ENCODE measurements around the gene ACBD7. TPM values are rescaled to one million over a fixed set of nuclear protein-coding genes. Genes with fewer than 3 reads are reported as not detected.
A peak's percentile ranks its signal among the peaks of the same experiment; 100 is the strongest.

The ACBD7 gene
- total and polyA plus RNA-seq, 2 of the 8 experiments (the other 6 are each of a cell fraction or from before 2014, with no cell fraction given): 9.0 to 17.8 TPM

DNA sequence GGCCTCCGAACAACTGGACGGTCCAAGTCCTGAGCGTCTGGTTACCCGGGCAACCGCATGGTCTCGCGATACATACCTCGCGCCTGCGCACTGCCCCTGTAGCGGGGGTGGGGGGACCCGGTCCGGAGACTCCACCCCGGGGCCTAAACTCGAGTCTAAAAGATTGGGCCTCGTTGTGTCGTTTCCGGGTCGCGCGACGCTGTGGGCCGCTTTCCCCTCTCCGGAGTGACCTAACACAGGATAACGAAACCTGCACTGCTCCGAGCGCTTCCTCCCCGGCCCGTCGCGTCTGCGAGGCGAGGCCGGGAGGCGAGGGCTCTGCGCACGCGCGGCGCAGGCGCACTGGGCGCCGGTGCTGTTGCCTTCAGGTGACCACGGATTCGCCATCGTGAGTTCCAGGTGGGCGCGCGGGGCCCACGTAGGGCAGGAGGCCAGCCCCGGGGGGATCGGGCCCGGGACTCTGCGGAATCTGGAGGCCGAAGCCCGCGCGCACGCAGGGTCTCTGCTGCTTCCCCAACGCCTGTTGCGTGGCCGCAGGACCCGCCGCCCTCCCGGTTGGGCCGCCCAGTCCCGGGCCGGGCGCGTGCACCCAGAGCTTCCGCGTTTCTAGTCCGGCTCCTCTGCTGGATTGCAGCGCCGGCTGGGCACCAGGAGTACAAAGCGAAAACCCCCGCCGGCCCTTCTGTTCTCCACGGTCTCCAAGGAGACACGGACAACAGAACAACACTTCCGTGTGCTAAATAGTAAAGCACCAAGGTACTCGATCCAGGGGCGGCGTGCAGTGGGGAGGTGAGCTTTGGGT lies 8.6 kb upstream of the ACBD7 start, which contains the start of gene RPP38:
RPP38 (plus strand) TSS at position 345 of the 802 bp plus-strand sequence. CDS start 5,960 bp downstream, outside the sequence.
- H3K4me3 ChIP-seq (ENCODE audit: extremely low read depth in 1 of 4, insufficient read depth in 2 of 4, low read depth in 3 of 4, low read length in 4 of 4): peak within 1 kb of the TSS; percentile 72 to 83 (median 74)
- peaks cover 10% of the 10 kb centered on the region for H3K79me1 ChIP-seq (ENCODE audit: low read depth, low read length)
- peak within 1 kb of the TSS; percentile 96 for H2AFZ ChIP-seq (ENCODE audit: low read length)
- peak within 1 kb of the TSS; percentile 80 to 96 for H3K4me2 ChIP-seq (ENCODE audit: insufficient read depth in 1 of 2, low read depth in 2 of 2, low read length in 2 of 2)
- H3K23me2 ChIP-seq (ENCODE audit: low read depth, low read length): peaks cover 9% of the 10 kb centered on the region
- H3K36me3 ChIP-seq (ENCODE audit: control insufficient read depth in 2 of 4, insufficient read depth in 4 of 4, low read length in 3 of 4): peaks cover 2 to 7% (median 5%) of the 10 kb centered on the region in 4 experiments; a peak in 5 of 8 replicates
- peak within 1 kb of the TSS; percentile 95 to 96 (median 96) for H3K9ac ChIP-seq (replicated peaks in 1 of 4; ENCODE audit: extremely low read depth in 1 of 4, low read depth in 3 of 4, low read length in 3 of 4)
- peak within 1 kb of the TSS; percentile 100 for H4K8ac ChIP-seq (ENCODE audit: extremely low read depth, insufficient read depth, low read length)
- H3K79me2 ChIP-seq (ENCODE audit: control insufficient read depth in 1 of 2, insufficient read depth in 2 of 2, low read length in 2 of 2): peaks cover 7 to 42% of the 10 kb centered on the region in 2 experiments; a peak in 3 of 4 replicates
- peak within 1 kb of the TSS; percentile 85 for H3K56ac ChIP-seq (replicated peaks; ENCODE audit: insufficient read length, low read depth, low read length)
- ChIA-PET POLR2A (ENCODE audit: partially characterized antibody) (interaction anchor here (0.6 to 4.4 kb wide), 11 partner anchors 9 to 174 kb away, joined by 3 to 33 read pairs (median 4); partner anchors contain the start of gene DCLRE1C), CTCF (ENCODE audit: partially characterized antibody) (no interaction called here)
- no peak within 1 kb of the TSS for H2BK15ac ChIP-seq (ENCODE audit: low read length)
- H3K14ac ChIP-seq (ENCODE audit: insufficient read length): no peak within 1 kb of the TSS
- no peaks in the 10 kb centered on the region; a peak in 1 of 7 replicates for H3K27me3 ChIP-seq (replicated peaks in 1 of 4; ENCODE audit: control insufficient read depth in 3 of 4, extremely low read depth in 1 of 4, insufficient read depth in 3 of 4, low read length in 3 of 4)
- DNase-seq (ENCODE audit: low read depth in 1 of 2, low spot score in 2 of 2): peak; percentile 75 to 99
- no peaks in the 10 kb centered on the region for H3K9me3 ChIP-seq (ENCODE audit: insufficient read depth in 2 of 2, low read depth in 1 of 2, low read length in 1 of 2)
- peak within 1 kb of the TSS; percentile 98 for H2BK5ac ChIP-seq (ENCODE audit: low read depth, low read length)
- peaks cover 2 to 3% of the 10 kb centered on the region in 2 experiments for H4K20me1 ChIP-seq (replicated peaks in 1 of 2; ENCODE audit: control insufficient read depth in 1 of 2, insufficient read depth in 2 of 2, low read length in 2 of 2)
- WGBS, 2 experiments (ENCODE audit: extremely low coverage in 1 of 2, insufficient coverage in 1 of 2, insufficient read length in 1 of 2, insufficient replicate concordance in 2 of 2, low coverage in 1 of 2, low lambda C conversion rate in 2 of 2, missing lambda C conversion rate in 1 of 2): 2% methylated on average over 72 of the region's 84 CpGs; no CpG with 5 or more reads in 1 of the 2 experiments
- peak within 1 kb of the TSS; percentile 94; the same call in 1 of the 2 replicates for H2BK12ac ChIP-seq (ENCODE audit: low read depth, low read length)
- H3K18ac ChIP-seq (ENCODE audit: extremely low read depth, low read length): peak within 1 kb of the TSS; percentile 97
- H3K27ac ChIP-seq (ENCODE audit: low read depth, low read length): peak within 1 kb of the TSS; percentile 96
- H4K5ac ChIP-seq (ENCODE audit: insufficient read length, low read depth, low read length): peak within 1 kb of the TSS; percentile 98
- H4K91ac ChIP-seq (replicated peaks; ENCODE audit: insufficient read length, low read length): peak within 1 kb of the TSS; percentile 91
- H2BK120ac ChIP-seq (replicated peaks; ENCODE audit: low read depth, low read length): no peak within 1 kb of the TSS
- no peak for FAIRE-seq
- H3K4me1 ChIP-seq (replicated peaks in 1 of 4; ENCODE audit: control insufficient read depth in 3 of 4, insufficient read depth in 4 of 4, low read length in 3 of 4): peaks cover 0 to 5% (median 2%) of the 10 kb centered on the region in 4 experiments; a peak in 2 of 7 replicates
- H2BK20ac ChIP-seq (ENCODE audit: low read length): 0 out of 2 replicates have a peak within 1 kb of the TSS, but pooled peaks have one; percentile 86
- H3K4ac ChIP-seq (replicated peaks; ENCODE audit: insufficient read length, low read depth, low read length): no peak within 1 kb of the TSS
- H2AK5ac ChIP-seq (ENCODE audit: low read depth, low read length): 0 out of 2 replicates have a peak within 1 kb of the TSS, but pooled peaks have one; percentile 39
- H3K23ac ChIP-seq (ENCODE audit: insufficient read length): no peak within 1 kb of the TSS
- TF ChIP-seq MAX (IDR thresholded peaks at IDR 0.05) (peak; percentile 73), SIN3A (conservative IDR thresholded peaks at IDR 0.05 in 1 of 2, IDR thresholded peaks at IDR 0.05 in 1 of 2; ENCODE audit: low read depth in 1 of 2, low read length in 2 of 2) (peak in 1 of 2 experiments; percentile 93; a peak in 1 of 4 replicates), CHD2 (IDR thresholded peaks at IDR 0.05; ENCODE audit: low read length) (peak; percentile 92), POLR2AphosphoS5 (IDR thresholded peaks at IDR 0.05; ENCODE audit: low read depth, low read length) (peak; percentile 27), SIRT6 (IDR thresholded peaks at IDR 0.05; ENCODE audit: low read length) (no peak), PHF8 (conservative IDR thresholded peaks at IDR 0.05; ENCODE audit: low read depth, low read length) (peak; percentile 93), CREB1 (IDR thresholded peaks at IDR 0.05) (no peak), KDM4A (IDR thresholded peaks at IDR 0.05; ENCODE audit: low read depth, low read length, severe bottlenecking) (peak; percentile 35), TAF1 (IDR thresholded peaks at IDR 0.05; ENCODE audit: low read depth, low read length) (peak; percentile 77; the same call in 1 of the 2 replicates), POLR2A (IDR thresholded peaks at IDR 0.05; ENCODE audit: control extremely low read depth in 1 of 2, low read depth in 2 of 2, low read length in 2 of 2) (peak; percentile 85 to 94), SP4 (IDR thresholded peaks at IDR 0.05; ENCODE audit: low read length) (0 out of 2 replicates have a peak, but pooled peaks have one; percentile 36)

Measured in H1 (cell line).